Amniotic epithelial cell (primary cell): ENCODE data around the gene GIT1.

ENCODE experiments used
- DNase-seq: peaks from one replicate; pipeline ENCODE4 v3.0.0-alpha.2; 2010; ENCODE audit warnings: low read depth

Gene GIT1

DNA sequence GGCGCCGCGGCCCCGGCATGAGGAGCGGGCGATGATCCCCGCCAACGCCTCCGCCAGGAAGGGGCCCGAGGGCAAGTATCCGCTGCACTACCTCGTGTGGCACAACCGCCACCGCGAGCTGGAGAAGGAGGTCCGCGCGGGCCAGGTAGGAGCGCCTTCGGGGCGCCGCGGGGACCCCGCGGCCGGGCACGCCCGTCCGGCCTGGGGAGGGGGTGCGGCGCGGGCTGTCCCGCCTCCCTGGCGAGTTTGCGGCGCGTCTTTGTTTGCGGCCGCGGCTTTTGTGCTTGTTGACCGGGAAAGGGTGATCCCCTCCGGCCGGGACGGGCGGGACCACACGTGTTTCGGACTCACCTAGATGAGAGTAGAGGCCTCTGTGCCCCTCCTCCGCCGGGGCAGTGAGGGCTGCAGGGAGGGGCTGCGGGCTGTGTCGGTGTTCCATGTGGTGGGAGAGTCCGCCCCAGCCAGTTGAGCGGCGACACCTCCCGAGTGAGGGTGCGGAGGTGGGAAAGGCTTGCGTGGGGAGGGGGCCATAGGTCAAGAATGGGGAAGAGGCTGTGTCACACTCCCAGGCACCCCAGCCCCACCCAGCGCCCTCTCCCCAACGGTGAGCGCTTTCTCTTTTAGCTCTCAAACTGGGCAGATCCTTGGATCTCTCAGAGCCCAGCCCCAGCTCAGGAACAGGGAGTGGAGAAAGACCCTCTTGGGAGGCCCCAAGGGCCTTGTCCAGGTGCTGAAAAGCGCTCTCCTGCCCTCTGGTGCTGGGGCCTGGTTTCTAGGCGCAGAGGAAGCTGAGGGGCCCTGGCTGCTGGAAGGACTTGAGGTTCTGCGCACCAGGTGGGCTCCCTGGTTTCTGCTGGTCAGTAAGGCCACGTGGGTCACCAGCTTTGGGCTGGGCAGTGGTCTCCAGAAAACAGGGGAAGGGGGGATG, 4.4 kb upstream of the GIT1 start:
- peak; percentile 31 for DNase-seq

DNA sequence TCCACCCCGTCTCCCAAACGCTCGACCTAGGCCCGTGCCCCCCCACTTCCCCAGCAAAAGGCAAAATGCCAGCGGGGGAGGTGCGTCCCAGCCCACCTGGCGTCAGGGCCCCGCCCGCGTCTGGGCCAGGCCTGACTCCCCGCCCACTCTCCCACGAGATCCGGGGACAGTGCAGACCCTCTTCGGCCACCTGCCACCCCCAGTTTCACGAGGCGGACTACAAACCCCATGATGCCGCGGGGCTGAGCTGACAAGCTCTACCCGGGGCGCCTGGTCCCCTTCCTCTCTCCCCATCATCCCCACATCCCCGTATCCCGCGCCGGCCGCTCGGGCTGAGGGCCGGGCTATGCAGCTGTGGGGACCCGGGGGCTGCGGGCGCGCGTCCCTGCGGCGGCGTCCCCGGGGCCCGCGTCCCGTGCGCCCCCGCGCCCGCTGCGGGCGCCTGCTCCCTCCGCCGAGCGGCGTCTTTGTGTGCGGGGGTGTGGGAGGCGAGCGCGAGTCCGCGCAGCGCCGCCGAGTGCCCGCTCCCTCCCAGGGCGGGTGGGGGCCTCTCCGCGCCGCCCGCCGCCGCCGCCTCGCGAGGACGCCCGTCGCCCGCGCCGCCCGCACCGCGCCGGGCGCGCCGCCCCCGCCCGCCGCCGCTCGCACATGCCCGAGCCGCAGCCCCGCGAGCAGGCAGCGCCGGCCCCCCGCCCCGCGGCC, 3.6 kb upstream of the GIT1 start, which contains the start of gene ANKRD13B:
ANKRD13B (plus strand) TSS at position 283 of the 702 bp plus-strand sequence. CDS start 490 bp downstream, outside the sequence.
- DNase-seq = no peak

DNA sequence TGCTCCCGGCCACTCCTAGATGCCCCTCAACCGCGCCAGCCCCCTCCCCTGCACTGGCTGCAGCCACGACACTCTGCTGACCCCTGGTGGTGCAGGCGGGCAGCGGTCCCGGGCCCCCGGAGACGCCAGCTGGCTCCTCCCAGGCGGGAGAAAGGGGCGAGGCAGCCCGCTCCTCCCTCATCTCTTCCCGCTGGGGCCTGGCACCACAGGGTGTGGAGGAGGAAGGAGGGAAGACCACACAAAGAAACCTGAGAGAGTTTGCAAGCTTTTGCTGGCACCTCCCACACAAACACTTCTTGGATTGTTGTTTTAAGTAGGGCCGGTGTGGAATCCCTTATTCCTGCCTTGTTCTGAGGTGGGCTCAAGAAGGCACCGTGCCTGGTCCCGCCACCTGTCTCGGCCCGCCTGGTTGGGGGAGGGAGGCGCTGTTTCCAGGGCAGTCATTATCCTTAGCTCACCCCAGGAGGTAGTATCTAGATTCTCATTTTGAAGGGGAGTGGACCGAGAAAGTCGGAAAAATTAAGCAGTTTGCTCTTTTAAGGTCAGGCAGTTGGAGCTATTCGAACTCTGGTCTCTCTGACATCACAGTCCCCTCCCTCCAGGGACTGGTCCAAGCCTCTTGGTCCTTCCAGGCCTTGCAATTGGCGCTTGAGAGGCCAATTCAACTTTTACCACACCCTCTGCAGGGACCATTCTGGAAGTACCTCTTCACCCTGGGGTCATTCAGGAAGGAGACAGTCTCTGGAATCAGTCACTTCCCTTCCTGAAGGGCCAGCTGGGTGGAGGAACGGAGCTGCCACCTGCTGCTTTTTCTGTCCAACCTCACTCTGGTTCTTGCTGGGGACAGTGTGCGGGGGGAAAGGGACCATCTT, 2.5 kb upstream of the GIT1 start:
- DNase-seq = peak; percentile 89

DNA sequence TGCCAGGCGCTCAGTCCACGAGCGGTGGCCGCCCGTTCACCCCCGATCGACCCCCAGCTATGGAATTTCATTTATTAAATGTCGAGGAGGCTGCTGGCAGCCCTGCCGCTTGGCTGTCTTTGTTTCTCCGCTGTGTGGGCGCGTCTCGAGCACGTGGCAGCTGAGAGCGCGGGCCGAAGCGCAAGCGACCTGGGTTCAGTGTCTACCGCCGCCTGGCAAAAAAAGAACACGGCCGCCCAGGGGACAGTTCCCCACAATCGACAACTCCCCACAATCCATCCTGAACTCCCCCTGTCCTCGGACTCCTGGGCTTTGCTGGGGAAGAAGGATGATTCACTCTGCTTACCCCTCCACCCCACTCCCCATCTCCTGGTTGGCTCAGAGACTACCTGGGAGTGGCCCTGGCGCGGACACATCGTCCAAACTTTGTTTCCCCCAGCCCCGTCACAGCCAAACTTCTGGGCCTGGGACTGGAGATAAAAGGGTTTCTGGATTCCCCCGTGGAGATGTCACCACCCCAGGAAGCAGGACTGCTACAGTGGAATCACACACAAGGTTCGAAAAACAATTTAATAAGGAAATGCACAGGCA, 1.8 kb upstream of the GIT1 start:
- peak; percentile 50 for DNase-seq

DNA sequence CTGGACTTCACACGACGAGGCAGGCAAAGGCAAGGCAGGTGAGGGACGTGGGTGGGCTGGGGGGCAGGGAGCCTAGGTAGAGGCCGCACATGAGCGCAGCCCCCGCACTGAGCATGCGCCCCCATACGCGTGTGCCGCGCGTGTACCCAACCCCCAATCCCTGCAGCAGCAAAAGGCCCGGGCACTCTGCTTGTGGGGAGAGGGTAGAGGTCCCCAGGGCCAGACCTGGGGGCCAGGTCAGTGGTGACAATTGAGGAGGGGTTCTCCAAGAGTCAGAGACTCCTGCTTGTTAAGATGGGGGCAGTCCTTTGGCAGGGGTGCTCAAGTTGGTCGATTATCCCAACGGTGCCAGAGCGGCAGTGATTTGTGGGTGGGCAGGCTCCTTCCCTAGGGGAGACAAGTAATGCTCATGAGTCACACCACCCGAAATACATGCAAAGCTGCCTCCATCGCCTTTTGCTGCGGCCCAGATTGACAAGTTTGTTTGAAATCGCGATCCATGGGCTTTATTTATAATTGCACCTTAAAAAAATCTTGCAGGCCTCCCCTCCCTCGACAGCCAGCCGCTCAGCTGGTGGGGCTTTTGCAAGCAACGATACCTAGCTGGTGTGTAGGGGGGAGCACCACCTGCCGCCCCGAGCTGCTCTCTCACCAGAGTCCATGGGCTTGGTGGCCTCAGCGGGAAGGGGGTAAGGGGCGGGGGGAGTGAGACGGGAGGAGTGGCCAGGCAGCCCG, 1.1 kb upstream of the GIT1 start:
- peak; percentile 52 for DNase-seq

DNA sequence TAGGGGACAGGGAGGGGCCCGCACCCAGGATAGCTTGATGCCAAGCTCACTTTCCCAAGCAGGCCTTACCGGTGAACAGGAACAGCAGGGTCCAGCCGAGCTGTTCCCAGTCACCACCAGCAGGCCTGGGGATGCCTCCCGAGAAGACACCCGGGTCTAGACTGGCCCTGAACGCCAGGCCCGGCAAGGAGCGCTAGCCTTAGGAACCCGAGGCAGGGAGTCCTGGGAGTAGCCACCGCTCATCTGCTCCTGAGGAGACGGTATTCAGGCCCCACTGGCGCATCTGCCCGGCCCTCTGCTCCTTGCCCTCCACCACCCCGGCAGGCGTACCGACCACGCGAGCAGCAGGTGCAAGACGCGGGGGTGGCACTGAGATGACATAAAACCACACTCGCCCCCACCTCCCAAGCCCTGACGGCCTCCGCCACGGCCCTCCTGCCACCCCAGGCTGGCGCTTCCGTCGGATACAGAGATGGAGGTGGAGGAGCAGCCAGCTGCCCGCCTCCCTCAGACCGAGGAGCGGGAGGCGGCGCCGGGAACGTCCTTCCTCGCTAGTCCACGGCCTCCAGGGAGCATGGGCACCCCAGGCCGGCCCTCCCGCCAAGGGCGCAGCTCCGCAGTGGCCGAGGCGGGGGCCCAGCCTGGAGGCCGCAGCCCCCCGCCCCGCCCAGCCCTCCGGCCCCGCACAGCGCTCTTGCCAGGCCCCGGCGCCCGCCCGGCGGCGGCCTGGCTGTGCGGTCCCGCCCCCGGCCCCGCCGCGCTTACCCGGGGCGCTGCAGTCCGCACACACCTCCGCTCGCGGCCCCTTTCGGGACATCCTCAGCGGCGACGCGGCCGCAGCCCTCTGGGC, 661 bp downstream of the GIT1 start:
- DNase-seq = peak; percentile 16

DNA sequence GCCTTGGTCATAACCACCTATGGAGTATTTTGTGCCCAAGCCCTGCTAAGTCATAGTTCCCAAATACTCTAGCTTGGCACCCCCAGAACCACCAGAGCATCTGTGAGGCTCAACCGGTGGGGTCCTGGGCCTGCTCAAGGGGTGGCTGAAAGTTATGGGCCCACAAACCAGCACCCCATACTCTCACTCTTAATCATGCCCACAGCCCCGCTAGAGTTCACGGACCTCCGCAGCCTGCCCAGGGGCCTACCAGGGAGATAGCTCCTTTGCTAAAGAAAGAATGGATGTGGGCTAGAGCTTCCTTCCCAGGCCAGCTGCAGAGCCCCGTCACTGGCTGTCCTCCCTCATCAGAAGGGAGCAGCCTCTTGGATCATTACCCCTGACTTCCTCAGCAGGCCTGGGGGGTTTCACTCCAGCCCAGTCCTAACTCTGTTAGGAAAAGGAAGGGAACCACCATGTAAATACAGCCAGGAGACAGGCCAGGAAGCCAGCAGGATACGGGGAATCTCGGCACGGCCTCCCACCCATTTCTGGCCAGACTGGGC, 1.4 kb downstream of the GIT1 start:
- DNase-seq = no peak

DNA sequence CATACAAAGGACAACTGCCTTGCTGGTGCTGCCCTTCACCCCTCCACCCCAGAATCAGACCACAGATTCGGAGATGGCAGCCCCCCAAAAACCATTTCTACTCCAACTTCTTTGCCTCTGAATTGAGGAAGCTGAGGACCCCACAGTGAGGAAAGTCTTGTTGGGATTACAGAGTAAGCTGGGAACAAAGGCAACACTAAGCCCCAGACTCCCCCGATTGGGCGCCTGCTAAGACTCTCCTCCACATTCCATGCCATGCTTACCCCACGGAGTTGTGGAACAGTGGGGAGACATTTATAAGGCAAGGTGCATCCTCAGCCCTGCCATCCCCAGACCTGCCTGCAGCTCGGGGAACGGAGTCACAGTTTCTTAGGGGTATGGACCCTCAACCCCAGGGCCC, 1.9 kb downstream of the GIT1 start:
- DNase-seq = no peak

DNA sequence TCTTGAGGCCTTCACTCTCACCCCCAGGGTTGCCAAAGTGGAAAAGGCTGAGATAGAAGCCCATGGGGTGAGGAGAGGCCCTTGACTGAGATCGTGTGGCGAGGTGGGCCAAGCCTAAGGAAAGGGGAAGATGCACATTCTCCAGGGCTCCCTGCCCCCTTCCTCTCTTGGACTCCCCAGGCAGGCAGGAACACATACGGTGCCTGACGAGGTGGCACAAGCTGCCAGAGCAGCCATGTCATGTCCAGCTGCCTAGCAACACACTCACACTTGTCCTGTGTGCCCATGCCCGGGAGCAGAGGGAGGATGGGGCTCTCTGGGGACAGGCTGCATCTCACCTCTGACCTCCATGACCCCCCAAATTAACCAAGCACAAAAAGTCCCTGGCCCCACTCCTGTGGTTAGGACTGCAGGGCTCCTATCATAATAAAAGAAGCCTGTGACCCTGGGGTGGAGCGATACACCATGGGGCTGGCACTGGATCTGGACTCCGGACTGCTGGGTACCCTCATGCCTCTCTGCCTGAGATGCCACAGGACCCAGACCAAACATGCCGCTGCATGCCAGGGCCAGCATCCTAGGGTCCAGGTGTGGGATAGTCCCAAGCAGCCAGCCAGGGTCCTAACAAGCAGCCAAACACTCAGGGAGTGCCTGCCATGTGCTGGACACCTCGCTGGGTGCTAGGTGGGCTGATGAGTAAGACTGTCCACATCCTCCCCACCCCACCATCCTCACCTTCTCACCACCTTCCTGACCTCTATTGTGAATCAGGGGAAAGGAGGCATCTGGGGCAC, 2.6 kb downstream of the GIT1 start:
- no peak for DNase-seq

DNA sequence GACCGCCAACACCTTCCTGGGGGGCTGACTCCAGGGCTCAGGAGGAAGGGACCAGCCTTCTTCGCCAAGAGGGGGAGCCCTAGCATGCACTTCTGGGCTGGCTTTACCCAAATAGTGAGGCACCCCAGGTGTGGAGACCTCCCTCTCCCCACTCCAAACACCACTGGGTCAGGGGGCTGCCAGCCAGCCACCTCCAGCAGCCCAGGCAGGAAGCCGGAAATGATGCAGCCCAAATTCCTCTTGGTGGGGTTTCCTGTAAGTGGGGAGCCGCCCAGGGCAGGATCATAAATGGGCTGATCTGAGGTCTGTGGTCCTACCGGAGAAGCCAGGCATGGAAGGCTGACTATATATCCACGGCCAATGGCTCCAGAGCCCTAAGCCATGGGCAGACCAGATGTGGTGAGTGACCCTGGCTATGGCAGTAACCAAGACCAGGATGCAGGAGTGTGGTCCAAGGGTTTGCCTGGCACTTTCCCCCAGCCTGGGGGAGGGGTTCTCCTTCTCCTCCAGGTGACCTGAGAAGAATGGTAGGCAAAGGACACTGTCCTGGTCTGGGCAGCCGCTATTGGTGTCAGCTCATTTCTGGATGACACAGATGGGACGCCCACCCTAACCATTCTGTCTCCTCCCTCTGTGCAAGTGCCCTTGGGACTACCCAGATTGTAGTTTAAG, 4.2 kb downstream of the GIT1 start:
- DNase-seq = no peak

DNA sequence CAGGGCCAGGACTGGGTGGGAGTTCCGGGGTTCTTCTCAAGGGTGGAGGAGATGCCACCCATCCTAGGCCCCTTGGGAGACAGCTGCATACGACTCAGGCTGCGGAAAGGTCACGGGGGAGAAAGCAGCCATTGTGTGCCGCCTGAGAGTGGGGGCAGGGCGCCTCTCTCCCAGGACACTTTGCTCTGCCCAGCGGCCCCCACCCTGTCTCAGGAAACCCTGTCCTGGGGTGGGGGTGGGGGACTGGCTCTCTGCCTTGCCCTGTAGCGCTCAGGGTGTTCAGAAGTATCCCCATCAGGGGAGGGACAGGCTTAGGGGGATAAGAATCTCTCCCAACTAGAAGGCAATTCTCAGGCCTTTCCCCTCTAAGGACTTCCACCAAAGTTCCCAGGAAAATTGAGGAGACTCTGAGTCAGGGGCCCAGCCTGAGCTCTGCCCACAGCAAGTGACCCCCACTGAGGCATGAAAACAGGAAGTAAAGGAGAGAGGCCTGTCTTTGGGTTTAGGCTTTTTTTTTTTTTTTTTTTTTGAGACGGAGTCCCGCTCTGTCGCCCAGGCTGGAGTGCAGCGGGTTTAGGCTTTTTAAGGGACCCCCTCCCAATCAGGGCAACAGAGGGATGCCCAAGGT, 4.9 kb downstream of the GIT1 start:
- DNase-seq = no peak

DNA sequence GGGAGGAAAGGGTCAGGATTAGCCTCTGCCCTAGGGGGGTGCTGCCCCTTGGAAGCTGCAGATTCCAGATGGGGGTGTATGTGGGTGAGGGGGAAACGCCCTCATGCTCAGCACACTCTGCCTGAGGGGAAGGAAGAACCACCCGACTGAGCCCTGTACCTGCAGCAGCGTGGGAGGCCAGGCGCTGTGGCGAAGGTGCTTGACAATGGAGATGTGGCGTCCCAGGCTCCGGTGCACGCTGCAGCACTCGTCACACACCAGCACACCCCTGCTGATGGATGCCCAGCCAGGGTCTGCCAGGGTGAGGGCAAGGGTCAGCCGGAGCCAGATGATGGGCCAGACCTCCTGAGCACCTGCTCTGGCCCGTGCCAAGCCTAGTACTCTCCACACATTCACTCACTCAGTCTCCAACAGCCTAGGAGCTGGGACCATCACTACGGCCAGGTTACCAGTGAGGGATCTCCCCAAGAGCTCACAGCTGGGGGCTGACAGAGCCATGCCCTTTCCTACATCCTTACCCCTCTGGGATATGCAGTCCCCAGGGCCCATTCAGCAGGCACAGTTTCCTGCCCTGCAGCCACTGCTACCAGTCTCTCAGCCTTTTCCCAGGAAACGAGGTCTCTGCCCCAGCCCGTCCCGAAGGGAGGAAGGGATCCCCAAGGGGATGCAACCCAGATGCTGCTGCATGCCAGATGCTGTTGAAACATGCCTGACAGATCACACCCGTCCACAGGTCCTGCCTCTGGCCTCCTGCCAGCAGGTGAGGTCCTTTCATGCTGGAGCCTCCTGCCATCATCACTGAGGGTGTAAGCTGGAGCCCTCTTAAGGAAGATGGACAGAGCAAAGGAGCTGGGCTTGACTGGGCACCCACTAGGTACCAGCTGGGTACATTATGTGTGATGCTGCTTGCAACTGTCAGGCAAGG, 5.9 kb downstream of the GIT1 start:
- DNase-seq = no peak

DNA sequence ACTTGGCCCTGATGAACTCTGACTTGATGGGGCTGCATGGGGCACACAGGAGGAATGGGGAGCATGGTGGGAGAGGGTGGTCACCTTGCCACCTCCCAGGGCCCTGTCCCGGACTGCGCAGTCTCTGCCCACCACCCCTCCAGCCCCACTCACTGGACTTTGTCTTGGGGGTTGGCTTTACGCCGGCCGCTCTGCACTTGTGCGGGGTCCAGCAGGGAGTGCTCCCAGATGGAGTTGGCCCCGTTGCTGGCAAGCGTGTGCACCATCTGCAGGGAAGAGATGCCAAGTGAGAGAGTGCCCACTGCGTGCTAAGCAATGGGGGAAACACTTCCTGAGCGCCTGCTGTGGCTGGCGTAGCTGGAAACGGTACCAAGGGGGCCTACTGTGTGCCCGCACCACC, 6.7 kb downstream of the GIT1 start:
- DNase-seq = no peak

DNA sequence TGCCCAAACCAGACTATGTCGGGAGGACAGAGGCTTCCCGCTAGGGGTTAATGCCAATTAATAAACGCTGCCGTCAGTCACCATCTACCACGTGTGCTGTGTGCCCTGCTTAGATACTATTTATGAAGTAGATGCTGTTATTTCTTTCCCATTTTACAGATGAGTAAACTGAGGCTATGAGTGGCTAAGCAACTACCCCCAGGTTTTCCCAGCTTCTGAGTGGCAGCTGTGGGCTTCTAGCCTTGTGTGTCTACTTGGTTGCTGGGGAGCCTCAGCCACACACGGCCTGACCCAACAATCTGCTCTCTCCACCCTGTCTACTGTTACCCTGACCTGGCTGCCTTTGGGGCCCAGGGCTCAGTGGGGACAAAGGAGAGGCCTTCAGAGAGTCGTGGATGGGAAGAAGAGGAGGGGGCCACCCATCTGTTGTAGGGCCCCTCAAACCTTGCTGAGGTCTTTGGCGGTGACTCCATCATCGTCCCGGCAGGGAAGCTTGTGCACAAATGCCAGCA, 7.1 kb downstream of the GIT1 start:
- DNase-seq = no peak

DNA sequence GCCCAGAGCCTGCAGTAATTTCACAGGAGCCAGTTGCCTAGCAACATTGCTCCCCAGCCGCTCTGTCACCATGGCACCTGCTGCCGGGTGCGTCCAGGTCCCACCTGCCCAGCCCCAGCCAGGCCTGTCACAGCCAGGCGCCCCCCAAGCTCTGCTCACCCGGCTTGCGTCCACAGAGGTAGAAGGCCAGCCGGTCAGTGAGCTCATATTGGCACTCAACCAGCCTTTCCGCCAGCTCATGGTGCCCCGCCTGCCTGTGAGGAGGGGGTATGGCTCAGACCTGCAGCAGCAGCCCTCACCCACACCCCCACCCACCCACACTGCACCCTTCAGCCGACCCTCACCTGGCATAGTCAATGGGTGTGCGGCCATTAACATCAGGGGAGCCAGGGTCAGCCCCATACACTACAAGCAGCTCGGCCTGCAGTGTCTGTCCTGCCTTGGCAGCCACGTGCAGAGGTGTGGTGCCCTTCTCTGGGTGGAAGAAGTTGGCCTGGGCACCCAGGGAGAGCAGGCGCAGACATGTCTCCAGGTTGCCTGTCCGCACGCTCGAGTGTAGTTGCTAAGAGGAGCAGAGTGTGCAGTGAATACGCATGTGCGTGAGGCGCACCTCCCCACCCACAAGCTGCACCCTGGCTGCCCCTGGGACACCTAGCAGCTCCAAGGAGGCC, 7.7 kb downstream of the GIT1 start:
- no peak for DNase-seq
